GM10266 (cell line): ENCODE measurements around the gene CLIC4.
"Not testable (repeated sequence)": the region's sequence is repeated elsewhere in the genome, so short reads cannot be mapped to it uniquely, and the experiment has no call there.

Experiments used
- DNase-seq: peaks from one replicate; pipeline ENCODE4 v3.0.0; 2012; ENCODE audit errors: extremely low spot score
- CTCF ChIP-seq: IDR thresholded peaks from 2 replicates; pipeline ENCODE4 v1.5.1; 2012; ENCODE audit warnings: mild to moderate bottlenecking, low read depth; ENCODE audit not compliant: control insufficient read depth, insufficient read depth; ENCODE audit errors: missing control alignments

The CLIC4 gene

GRCh38 chr1:24822887-24823286 lies 77.6 kb downstream of the CLIC4 start:
- DNase-seq = no peak
- no peak for TF ChIP-seq CTCF

GRCh38 chr1:24823486-24823885 lies 78.2 kb downstream of the CLIC4 start:
- DNase-seq = not testable (repeated sequence)

- DNase-seq = no peak
- TF ChIP-seq CTCF = no peak
These were observed 79.9 kb downstream of the CLIC4 start for GRCh38 chr1:24825174-24825573.

- no peak for TF ChIP-seq CTCF
- DNase-seq = no peak
These were observed 81.3 kb downstream of the CLIC4 start for GRCh38 chr1:24826510-24826909.

GRCh38 chr1:24827379-24828135 lies 82.3 kb downstream of the CLIC4 start:
- TF ChIP-seq CTCF = no peak
- DNase-seq = no peak

- TF ChIP-seq CTCF = no peak
- DNase-seq = no peak
These were observed 83.1 kb downstream of the CLIC4 start for GRCh38 chr1:24828183-24828886.

GRCh38 chr1:24828887-24829192 lies 83.6 kb downstream of the CLIC4 start:
- DNase-seq = no peak
- TF ChIP-seq CTCF = no peak
